Activated CD8-positive, alpha-beta memory T cell treated with anti-CD3 and anti-CD28 coated beads, Interleukin-2, amount 50 U/mL, for 24 hours (primary cell): ENCODE results near the gene MRTFA.

Experiments
- DNase-seq: peaks from one replicate; pipeline ENCODE4 v3.0.0-alpha.2; 2020; ENCODE audit errors: extremely low read depth

The MRTFA gene

GRCh38 chr22:40463017-40463631 lies 173.4 kb downstream of the MRTFA start:
- DNase-seq, result no peak

- no peak for DNase-seq
Measured at GRCh38 chr22:40462195-40462984, 174.1 kb downstream of the MRTFA start.

GRCh38 chr22:40453671-40454070 lies 182.8 kb downstream of the MRTFA start:
- DNase-seq, result no peak

- DNase-seq, result no peak
Measured at GRCh38 chr22:40452730-40453487, 183.6 kb downstream of the MRTFA start.

GRCh38 chr22:40451210-40451609 lies 185.3 kb downstream of the MRTFA start:
- no peak for DNase-seq

- DNase-seq, result no peak
Measured at GRCh38 chr22:40450616-40451015, 185.9 kb downstream of the MRTFA start.

GRCh38 chr22:40449676-40450035 lies 186.9 kb downstream of the MRTFA start:
- DNase-seq, result no peak

- no peak for DNase-seq
Measured at GRCh38 chr22:40446203-40446602, 190.3 kb downstream of the MRTFA start.

- no peak for DNase-seq
Measured at GRCh38 chr22:40444178-40444831, 192.2 kb downstream of the MRTFA start.

- no peak for DNase-seq
Measured at GRCh38 chr22:40443732-40444131, 192.8 kb downstream of the MRTFA start.

- DNase-seq, result no peak
Measured at GRCh38 chr22:40441761-40442390, 194.6 kb downstream of the MRTFA start.

- no peak for DNase-seq
Measured at GRCh38 chr22:40436505-40437431, 199.8 kb downstream of the MRTFA start.

- DNase-seq, result no peak
Measured at GRCh38 chr22:40434745-40435144, 201.8 kb downstream of the MRTFA start.

- DNase-seq, result no peak
Measured at GRCh38 chr22:40434106-40434505, 202.4 kb downstream of the MRTFA start.

GRCh38 chr22:40433416-40434090 lies 203.0 kb downstream of the MRTFA start:
- no peak for DNase-seq

- no peak for DNase-seq
Measured at GRCh38 chr22:40432625-40433024, 203.9 kb downstream of the MRTFA start.

- no peak for DNase-seq
Measured at GRCh38 chr22:40432157-40432556, 204.4 kb downstream of the MRTFA start.

GRCh38 chr22:40430991-40431390 lies 205.5 kb downstream of the MRTFA start:
- no peak for DNase-seq

- DNase-seq, result no peak
Measured at GRCh38 chr22:40429481-40429880, 207.0 kb downstream of the MRTFA start.

GRCh38 chr22:40428796-40429195 lies 207.7 kb downstream of the MRTFA start:
- no peak for DNase-seq
